T-helper 22 cell (primary cell): ENCODE measurements around the gene TSC22D1.

Source experiments
- DNase-seq: peaks from one replicate; pipeline ENCODE4 v3.0.0-alpha.2; 2020; ENCODE audit warnings: low read depth

The TSC22D1 gene

GRCh38 chr13:44426461-44426860 lies 149.7 kb downstream of the TSC22D1 start:
- DNase-seq, result no peak

GRCh38 chr13:44425815-44426078 lies 150.4 kb downstream of the TSC22D1 start:
- no peak for DNase-seq

GRCh38 chr13:44425041-44425814 lies 150.9 kb downstream of the TSC22D1 start:
- no peak for DNase-seq

GRCh38 chr13:44423824-44424223 lies 152.3 kb downstream of the TSC22D1 start:
- no peak for DNase-seq

GRCh38 chr13:44422755-44423643 lies 153.1 kb downstream of the TSC22D1 start:
- DNase-seq, result no peak

GRCh38 chr13:44421853-44422525 lies 154.1 kb downstream of the TSC22D1 start:
- DNase-seq, result no peak

- no peak for DNase-seq
These were observed 155.5 kb downstream of the TSC22D1 start for GRCh38 chr13:44420376-44421220.

- DNase-seq, result no peak
These were observed 158.3 kb downstream of the TSC22D1 start for GRCh38 chr13:44417876-44418275.

GRCh38 chr13:44417446-44417845 lies 158.7 kb downstream of the TSC22D1 start:
- no peak for DNase-seq

- no peak for DNase-seq
These were observed 159.4 kb downstream of the TSC22D1 start for GRCh38 chr13:44416744-44417143.

GRCh38 chr13:44416301-44416700 lies 159.8 kb downstream of the TSC22D1 start:
- no peak for DNase-seq

GRCh38 chr13:44415815-44416214 lies 160.3 kb downstream of the TSC22D1 start:
- DNase-seq, result no peak

GRCh38 chr13:44414716-44415115 lies 161.4 kb downstream of the TSC22D1 start:
- DNase-seq, result no peak

GRCh38 chr13:44413095-44413494 lies 163.0 kb downstream of the TSC22D1 start:
- no peak for DNase-seq

- DNase-seq, result no peak
These were observed 163.7 kb downstream of the TSC22D1 start for GRCh38 chr13:44412346-44412935.

GRCh38 chr13:44411841-44412240 lies 164.3 kb downstream of the TSC22D1 start:
- no peak for DNase-seq

- DNase-seq, result no peak
These were observed 165.7 kb downstream of the TSC22D1 start for GRCh38 chr13:44410328-44410859.

- DNase-seq, result no peak
These were observed 166.5 kb downstream of the TSC22D1 start for GRCh38 chr13:44409595-44409994.

- DNase-seq, result no peak
These were observed 168.2 kb downstream of the TSC22D1 start for GRCh38 chr13:44407891-44408290.

GRCh38 chr13:44407379-44407778 lies 168.8 kb downstream of the TSC22D1 start:
- DNase-seq, result no peak

GRCh38 chr13:44406617-44407016 lies 169.5 kb downstream of the TSC22D1 start:
- DNase-seq, result no peak
